Putamen (tissue), 1 donor: Measurements from ENCODE around the gene OR4D11.

ENCODE experiments used
- DNase-seq: peaks from one replicate; pipeline ENCODE4 v3.0.0-alpha.2; 2016; ENCODE audit warnings: low spot score

The OR4D11 gene

GRCh38 chr11:59548309-59548656, 44.9 kb downstream of the OR4D11 start:
- no peak for DNase-seq

DNA sequence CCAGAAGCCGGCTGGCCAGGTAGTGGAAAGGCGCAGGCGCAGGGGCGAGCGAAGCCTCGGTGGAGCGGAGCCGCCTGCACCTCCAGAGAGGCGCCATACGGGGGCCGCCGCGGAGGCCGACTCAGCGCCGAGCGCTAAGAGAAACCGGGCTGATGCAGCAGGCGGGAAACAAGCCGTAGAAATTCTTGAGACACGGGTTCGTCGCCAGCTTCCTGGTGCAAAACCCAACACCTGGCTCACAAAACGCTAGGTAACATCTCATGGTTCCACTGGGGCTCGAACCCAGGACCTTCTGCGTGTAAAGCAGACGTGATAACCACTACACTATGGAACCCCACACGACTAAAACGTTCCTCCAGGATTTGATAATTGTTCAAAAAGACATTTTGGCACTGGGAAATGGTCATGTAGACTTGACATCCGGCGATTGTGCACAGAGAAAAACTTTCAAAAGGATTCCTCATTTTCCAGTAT, 47.0 kb downstream of the OR4D11 start:
- DNase-seq = peak; percentile 87

DNA sequence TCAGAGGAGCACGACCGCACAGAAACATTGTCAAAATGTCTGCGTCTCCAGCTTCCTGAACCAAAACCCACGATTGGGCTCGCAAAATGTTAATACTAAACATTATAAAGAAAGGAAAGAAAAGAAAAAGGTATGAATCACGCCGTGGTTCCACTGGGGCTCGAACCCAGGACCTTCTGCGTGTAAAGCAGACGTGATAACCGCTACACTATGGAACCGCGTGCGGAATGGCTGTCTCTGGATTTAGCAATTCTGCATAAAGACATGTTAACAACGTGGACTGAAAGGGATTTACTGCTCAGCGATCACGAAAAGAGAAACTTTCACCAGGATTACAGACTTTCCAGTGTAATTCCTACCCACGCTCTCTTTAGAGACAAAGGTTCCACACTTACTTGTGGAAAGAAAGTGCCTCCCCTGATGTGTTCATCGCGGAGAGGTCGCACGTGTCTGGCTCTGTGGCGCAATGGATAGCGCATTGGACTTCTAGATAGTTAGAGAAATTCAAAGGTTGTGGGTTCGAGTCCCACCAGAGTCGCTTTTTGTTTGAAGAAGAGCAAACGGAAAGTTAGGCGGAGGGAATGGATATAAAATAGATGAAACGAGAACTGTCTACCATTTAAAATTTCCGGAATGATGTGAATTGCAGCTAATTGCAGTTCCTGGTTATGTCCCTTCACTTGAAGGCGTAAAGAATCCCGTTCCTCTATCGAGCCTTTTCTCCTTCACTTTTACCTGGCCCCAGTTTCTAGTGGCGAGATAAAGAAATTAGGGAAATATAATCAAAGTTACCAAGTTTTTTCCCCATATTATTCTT, 47.7 kb downstream of the OR4D11 start:
- peak; percentile 78 for DNase-seq

DNA sequence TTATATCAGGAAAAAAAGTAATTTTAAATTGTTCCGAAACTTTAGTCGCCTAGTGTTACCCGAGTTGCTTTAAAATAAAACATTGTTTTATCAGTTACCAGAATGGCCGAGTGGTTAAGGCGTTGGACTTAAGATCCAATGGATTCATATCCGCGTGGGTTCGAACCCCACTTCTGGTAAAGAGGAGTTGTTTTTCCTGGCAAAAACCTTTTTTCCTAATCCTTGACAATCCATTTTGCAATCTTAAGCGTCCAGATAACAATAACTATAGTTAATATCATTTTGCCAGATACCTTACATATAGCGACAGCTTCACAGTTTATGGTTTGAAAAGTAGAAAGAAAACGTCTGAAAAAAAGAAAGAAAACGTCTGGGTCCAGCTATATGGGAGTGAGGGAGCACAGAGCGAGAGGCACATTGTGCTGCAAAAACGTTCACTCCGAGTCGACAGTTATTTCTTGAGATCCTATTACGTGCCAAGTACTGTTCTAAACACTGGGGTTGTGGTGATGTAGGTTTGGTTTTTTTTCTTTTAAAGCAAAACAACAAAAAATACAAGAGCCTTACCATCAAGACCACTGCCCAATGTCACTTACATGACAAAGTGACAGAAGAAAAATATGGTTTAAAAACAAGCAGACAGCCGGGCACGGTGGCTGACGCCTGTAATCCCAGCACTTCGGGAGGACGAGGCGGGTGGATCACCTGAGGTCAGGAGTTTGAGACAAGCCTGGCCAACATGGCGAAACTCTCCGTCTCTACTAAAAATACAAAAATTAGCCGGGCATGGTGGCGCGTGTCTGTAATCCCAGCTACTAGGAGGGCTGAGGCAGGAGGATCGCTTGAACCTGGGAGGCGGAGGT, 48.5 kb downstream of the OR4D11 start:
- peak; percentile 69 for DNase-seq

GRCh38 chr11:59552844-59553243, 49.5 kb downstream of the OR4D11 start:
- no peak for DNase-seq

- no peak for DNase-seq
Measured at GRCh38 chr11:59553323-59553722, 49.9 kb downstream of the OR4D11 start.
